Measurements from ENCODE around the gene GNAQ.

- no peak for TF ChIP-seq REST (IDR thresholded peaks at IDR 0.05)
- TF ChIP-seq CTCF (IDR thresholded peaks at IDR 0.05; ENCODE audit: low read depth, low read length, missing input control): no peak
- TF ChIP-seq YY1 (IDR thresholded peaks at IDR 0.05): no peak
- TF ChIP-seq, protein P1, sequence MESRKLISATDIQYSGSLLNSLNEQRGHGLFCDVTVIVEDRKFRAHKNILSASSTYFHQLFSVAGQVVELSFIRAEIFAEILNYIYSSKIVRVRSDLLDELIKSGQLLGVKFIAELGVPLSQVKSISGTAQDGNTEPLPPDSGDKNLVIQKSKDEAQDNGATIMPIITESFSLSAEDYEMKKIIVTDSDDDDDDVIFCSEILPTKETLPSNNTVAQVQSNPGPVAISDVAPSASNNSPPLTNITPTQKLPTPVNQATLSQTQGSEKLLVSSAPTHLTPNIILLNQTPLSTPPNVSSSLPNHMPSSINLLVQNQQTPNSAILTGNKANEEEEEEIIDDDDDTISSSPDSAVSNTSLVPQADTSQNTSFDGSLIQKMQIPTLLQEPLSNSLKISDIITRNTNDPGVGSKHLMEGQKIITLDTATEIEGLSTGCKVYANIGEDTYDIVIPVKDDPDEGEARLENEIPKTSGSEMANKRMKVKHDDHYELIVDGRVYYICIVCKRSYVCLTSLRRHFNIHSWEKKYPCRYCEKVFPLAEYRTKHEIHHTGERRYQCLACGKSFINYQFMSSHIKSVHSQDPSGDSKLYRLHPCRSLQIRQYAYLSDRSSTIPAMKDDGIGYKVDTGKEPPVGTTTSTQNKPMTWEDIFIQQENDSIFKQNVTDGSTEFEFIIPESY (IDR thresholded peaks at IDR 0.05): no peak
Measured at GRCh38 chr9:77909306-77909705, 122.3 kb downstream of the GNAQ start.
